Measurements from ENCODE around the gene DDX4.
"Not testable (repeated sequence)": the region's sequence is repeated elsewhere in the genome, so short reads cannot be mapped to it uniquely, and the experiment has no call there.

The DDX4 gene

DNA sequence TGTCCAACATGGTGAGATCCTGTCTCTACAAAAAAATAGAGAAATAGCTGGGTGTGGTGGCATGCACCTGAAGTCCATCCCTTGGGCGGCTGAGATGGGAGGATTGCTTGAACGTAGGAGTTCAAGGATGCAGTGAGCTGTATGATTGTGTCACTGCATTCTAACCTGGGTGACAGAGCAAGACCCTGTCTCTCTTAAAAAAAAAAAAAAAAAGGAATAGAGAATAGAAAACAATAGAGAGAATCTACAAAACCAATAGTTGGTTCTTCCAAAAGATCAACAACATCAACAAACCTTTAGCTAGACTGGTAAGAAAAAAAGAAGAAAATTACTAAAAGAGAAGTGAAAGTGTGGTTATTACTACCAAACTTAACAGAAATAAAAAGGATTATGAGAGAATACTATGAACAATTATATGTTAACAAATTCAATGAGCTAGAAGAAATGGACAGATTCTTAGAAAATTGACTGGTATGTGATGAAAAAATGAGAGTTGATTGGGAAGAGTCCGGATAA is 17.6 kb upstream of the DDX4 start:
- FAIRE-seq: no peak
- DNase-seq (ENCODE audit: low spot score): no peak

DNA sequence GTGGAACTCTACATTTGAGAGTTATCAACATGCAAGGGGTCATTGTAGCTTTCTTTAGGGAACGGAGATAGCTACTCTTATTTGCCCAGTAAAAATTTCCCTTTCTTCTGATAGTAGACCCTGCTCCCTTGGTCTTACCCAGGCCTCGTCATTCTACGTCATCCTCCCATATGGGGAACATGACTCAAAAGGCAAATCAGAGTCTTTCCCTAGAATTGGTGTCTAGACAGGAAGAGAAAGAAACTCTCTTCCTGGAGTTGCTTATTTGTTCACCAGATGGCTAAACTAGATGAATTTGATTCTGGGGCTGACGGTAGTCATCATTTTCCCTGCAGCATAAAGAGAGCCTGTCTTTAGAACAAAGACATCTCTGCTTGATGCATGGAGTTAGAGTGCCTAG is 13.6 kb upstream of the DDX4 start:
- DNase-seq (ENCODE audit: low spot score): no peak
- no peak for FAIRE-seq

DNA sequence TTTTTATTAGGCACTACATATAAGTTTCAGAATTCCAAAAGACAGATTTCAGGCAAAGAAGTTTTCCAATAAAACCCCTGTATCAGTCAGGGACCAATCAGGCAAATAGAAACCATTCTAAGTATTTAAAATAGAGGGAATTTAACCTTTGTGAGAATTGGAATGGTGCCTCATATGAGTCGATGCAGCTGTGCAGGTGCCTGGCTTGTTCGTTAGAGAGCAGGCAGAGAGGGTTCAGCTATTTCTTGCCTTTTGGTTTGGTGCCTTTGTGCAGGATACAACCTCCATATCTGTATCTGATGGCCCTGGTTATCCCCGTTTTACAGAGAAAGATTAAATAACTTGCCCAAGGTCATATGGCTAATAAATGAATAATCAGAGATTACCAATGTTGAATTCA is 6.0 kb upstream of the DDX4 start:
- no peak for FAIRE-seq

DNA sequence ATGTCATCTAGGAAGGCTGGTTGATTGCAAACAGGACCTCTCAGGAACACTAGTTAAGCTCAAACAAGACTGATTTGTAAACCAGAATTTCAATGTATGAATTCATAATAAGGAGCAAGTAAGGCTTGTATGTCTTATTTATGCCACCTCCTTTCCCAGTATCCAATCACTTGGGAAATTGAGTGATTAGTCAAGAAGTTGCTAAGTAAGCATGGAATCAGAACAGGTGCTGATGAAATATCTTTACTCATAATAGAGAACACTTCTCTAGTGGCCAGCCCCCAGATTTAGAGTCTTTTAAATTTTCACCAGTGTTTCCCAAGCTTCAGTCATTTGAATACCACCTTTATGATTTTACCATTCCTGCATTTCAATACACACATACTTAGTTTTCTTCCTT is 5.3 kb upstream of the DDX4 start:
- no peak for FAIRE-seq
- no peak for DNase-seq (ENCODE audit: low spot score)

More for the DNA sequence above, 6.0 kb upstream of the DDX4 start:
- DNase-seq (ENCODE audit: low spot score): no peak

DNA sequence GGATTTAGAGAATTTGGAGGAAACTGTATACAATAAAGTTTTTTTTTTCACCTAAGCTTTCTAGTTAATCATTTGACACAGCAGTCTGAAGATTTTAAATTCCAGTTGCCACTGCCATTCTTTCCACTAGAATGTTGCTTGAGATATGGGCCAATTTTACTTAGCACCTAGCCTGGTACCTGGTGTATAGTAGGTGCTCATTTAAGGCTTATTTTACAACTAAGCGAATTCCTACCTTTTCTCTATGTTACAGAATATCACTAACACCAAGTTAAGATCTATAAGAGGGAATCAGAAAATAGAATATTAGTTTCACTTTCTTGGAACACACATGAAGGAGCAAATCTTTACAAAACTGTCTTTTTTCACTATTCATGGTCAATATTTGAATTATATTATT is 3.2 kb upstream of the DDX4 start:
- no peak for DNase-seq (ENCODE audit: low spot score)

DNA sequence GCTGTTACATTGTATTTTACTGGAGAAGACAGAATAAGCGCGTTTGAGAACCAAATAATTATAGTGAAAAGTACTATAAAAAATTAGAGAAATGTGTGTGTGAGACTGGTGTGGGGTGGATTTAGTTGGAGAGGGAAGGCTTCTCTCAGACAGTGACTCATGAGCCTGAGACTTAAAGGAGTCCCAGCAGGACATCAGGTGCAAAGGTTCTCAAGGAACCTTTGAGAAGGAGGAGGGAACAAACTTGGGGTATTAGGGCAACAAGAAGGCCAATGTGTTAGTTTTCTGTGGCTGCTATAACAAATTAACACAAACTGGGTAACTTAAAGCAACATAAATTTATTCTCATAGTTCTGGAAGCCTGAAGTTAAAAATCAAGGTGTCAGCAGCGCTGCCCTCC is 4.9 kb downstream of the DDX4 start:
- no peak for DNase-seq (ENCODE audit: low spot score)
- FAIRE-seq: no peak

More for the DNA sequence above, 3.2 kb upstream of the DDX4 start:
- no peak for FAIRE-seq

DNA sequence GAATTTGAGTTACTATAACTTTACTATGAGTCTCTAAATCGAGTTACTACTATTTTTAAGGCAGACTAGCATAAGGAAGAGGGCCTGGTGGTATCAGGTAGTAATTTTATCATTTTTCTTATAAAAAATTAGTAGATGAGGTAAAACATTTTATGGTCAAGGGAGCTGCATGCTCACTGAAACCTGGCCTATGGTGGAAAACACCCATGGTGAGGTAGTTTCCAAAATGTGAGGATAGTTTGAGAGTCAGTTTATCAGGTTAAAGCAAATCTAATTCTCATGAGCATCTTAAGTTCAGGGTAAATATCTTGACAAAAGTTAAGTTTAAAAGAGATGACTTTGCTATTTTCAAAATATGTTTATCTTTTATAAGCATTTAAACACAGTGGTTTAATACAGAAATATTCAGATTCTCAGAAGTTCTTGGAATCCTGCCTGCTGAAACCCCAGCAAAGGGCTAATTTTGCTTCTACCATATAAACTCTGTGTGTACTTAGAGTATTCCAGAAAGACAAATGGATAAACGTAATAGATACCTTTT is 10.0 kb downstream of the DDX4 start:
- FAIRE-seq (no peak), DNase-seq (ENCODE audit: low spot score) (no peak)

DNA sequence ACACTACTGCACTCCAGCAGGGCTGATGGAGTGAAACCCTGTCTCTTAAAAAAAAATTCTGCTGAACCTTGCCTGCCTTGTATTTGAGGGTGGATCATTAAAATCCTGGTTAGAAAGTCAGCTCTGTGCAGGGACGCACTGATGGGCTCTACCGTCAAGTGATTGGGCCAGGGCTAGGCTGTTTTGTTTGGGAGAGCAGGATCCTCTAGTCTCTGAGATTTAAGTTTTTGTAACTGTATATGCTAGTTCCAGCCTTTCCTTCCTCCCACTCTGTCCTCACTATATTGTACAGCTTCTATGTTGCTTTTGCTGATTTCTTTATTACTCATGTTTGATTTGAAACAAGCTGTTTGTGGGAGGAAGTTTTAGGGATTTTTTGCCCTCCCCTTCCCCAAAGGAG is 11.5 kb downstream of the DDX4 start:
- no peak for FAIRE-seq

DNA sequence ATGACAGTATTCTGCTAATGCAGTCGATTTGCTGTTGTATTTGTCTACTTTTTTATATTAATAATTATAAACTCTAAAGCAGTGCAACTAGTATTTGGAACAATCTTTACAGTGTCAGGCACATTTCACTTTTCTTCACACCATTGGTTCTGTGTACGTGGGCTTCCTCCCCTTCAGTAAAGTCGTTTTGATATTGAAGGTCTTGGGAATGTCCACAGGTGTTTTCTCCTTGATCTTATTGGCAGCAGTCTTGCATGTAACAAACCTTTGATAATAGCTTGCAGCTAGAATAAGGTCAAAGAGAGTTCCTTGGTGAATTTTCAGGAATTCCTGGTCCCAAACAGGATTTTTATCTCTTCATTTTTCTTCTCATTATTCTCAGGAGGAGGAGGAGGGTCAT is 12.2 kb downstream of the DDX4 start:
- FAIRE-seq (no peak), DNase-seq (ENCODE audit: low spot score) (no peak)

More for the DNA sequence above, 11.5 kb downstream of the DDX4 start:
- no peak for DNase-seq (ENCODE audit: low spot score)

DNA sequence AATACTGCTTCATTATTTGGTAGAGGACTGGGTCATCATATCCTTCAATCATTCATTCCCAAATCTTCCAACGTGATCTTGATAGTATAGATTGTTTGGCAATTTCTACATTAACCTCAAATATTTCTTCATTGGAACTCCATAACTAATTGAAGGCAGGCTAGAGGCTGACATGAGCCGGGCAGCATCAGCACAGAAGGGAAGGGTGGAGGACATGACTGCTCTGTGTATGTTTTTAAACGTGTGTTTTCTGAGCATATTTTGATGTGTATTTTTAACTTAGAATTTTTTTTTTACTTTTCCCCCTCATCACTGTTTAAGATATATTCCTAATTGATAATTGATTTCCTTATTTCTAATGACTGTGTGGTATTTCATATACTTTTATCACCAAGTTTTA is 12.6 kb downstream of the DDX4 start:
- no peak for DNase-seq (ENCODE audit: low spot score)
- no peak for FAIRE-seq

DNA sequence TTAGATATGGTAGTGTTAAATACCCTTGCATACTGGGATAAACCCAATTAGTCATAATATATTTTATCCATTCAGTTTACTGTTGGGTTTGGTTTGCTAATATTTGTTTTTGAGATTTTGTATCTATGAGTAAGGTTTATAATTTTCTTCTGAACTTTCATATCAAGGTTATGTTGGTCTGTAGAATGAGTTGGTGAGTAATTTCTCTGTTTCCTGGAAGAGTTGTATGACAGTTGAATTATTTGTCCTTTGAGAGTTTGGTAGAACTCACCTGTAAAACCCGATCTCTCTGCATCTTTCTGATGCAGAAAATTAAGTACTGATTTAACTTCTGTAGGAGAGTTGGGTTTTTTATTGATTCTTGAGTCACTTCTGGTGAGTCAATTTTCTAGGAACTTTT is 20.4 kb downstream of the DDX4 start:
- DNase-seq (ENCODE audit: low spot score) (no peak), FAIRE-seq (no peak)

DNA sequence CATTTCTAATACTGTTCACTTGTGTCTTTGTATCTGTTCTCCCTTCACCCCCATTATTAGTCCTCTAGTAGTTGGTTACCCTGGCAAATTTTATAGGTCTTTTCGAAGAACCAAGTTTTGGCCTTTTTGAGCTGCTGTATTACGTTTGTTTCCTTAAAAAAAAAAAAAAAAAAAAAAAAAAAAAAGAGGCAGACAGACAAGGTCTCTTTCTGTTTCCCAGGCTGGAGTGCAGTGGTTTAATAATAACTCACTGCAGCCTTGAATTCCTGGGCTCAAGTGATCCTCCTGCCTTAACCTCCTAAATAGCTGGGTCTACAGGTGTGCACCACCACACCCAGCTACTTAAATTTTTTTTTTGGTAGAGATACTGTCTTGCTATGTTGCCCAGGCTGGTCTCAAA is 20.9 kb downstream of the DDX4 start:
- no peak for DNase-seq (ENCODE audit: low spot score)
- no peak for FAIRE-seq

DNA sequence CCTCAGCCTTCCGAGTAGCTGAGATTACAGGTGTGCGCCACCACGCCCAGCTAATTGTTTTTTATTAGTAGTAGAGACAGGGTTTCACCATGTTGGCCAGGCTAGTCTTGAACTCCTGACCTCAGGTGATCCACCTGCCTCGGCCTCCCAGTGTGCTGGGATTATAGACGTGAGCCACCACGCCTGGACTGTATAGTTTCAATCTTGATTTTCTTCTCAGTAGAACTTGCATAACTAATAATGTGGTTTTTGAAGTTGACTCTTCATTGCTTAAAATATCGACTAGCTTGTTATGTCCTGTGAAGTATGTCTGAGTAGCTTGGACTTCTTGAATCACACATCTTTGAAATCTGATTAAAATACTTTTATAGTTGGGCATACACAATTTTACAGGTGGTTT is 23.9 kb downstream of the DDX4 start:
- not testable (repeated sequence) for DNase-seq (ENCODE audit: low spot score); FAIRE-seq

DNA sequence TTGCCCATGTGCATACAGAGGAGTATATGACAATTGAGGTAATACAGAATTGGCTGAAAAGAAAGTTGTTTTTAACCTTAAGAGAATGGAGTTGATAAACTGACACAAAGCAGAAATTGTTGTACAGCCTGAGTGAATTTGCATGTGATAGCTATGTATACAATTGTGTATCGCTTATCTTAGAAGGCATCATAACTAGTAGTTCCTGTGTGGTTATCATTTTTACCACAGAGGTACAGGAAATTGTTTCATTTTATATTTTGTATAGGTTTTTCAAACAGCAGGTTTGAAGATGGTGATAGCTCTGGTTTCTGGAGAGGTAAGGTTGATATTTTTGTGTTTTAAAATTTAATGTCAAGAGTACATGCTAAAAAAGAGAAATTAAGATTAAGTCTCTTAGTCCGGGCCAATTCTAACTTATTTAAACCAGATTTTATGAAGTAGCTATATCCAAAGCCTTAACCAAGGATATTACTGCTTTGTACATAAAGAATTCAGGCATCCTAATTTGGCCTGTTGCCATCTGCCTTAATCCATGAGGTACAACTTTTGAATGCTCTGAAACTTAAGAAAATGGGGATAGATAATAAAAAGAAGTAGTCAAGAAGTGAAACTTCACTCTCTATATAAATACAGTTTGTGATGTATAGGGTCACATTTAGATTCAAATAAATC is 26.0 kb downstream of the DDX4 start:
- FAIRE-seq (no peak), DNase-seq (ENCODE audit: low spot score) (no peak)

DNA sequence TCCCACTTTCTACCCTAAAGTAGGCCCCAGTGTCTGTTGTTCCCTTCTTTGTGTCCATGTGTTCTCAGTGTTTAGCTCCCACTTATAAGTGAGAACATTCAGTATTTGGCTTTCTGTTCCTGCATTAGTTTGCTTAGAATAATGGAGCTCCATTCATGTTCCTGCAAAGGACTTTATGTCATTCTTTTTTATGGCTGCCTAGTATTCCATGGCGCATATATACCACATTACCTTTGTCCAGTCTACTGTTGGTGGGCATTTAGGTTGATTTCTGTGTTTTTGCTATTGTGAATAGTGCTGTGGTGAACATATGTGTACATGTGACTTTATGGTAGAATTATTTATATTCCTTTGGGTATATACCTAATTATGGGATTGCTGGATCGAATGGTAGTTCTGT is 30.4 kb downstream of the DDX4 start:
- no peak for FAIRE-seq
- no peak for DNase-seq (ENCODE audit: low spot score)

DNA sequence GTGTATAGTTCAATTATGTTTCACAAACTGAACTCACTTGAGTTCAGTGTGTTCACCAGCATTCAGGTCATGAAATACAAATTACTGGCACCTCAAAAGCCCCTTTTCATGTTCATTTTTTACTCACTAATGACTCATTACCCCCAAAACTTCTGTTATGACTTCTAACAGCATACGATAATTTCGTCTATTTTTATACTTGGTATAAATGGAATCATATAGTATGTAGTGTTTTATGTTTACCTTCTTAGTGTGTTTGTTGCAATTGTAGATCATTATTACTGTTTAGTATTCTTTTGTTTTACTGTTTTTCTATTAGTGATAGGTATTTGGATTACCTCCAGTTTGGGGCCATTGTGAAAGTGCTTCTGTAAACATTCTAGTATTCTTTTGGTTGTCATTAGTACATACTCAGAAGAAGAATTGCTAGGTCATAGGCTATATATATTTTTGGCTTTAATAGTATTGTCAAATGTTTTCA is 33.4 kb downstream of the DDX4 start:
- DNase-seq (ENCODE audit: low spot score) (no peak), FAIRE-seq (no peak)

DNA sequence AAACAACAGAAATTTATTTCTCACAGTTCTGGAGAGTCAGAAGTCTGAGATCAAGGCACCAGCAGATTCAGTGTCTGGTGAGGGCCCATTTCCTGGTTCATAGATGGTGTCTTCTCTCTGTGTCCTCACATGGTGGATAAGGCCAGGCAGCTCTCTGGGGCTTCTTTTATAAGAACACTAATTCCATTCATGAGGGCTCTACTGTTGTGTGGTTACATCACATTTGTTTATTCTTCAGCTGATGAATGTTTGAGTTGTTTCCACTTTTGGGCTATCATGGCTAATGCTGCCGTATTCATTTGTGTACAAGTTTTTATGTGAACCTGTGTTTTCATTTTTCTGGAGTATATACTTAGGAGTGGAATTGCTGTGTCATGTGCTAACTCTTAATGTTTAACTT is 35.2 kb downstream of the DDX4 start:
- no peak for FAIRE-seq
- DNase-seq (ENCODE audit: low spot score): no peak

DNA sequence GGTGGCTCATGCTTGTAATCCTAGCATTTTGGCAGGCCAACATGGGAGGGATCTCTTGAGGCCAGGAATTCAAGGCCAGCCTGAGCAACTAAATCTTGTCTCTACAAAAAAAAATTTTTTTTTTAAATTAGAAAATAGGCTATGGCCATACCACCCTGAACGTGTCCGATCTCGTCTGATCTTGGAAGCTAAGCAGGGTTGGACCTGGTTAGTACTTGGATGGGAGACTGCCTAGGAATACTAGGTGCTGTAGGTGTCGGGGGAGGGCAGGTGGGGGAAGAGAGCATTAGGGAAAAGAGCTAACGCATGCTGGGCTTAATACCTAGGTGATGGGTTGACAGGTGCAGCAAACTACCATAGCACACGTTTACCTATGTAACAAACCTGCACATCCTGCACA is 39.5 kb downstream of the DDX4 start:
- no peak for DNase-seq (ENCODE audit: low spot score)
- no peak for FAIRE-seq

DNA sequence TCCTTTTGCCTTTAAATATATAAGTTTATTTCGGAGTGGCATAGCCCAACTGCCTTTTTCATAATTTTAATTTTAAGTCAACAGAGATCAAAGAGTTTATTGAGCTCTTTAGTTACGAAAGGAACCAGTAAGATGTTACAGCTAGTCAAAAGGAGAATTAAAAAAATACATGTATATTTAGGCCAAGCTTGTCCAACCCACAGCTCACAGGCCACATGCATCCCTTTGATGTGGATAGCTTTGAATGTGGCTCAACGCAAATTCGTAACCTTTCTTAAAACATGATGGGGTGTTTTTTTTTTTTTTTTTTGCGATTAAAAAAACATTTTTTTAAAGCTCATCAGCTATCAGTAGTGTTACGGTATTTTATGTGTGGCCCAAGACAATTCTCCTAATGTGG is 63.1 kb downstream of the DDX4 start:
- FAIRE-seq (no peak), DNase-seq (ENCODE audit: low spot score) (no peak)

DNA sequence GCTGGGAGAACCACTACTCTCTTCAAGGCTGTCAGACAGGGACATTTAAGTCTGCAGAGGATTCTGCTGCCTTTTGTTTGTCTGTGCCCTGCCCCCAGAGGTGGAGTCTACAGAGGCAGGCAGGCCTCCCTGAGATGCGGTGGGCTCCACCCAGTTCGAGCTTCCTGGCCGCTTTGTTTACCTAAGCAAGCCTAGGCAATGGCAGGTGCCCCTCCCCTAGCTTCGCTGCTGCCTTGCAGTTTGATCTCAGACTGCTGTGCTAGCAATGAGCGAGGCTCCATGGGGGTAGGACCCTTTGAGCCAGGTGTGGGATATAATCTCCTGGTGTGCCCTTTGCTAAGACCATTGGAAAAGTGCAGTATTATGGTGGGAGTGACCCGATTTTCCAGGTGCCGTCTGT is 71.0 kb downstream of the DDX4 start:
- DNase-seq (ENCODE audit: low spot score); FAIRE-seq: not testable (repeated sequence)

DNA sequence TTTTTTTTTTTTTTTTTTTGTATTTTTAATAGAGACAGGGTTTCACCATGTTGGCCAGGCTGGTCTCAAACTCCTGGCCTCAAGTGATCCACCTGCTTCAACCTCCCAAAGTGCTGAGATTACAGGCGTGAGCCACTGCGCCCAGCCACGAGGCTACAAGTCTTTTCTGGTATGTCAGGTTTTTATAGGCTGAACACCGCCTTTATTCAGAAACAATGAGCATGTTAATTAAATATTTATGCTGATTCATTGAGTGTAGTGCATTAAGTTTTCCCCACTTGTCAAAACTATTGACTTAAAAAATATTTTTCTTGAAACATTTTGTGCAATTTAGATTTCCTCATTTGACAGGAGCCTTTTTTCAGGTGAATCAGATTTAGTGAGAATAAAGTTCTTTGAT is 78.1 kb downstream of the DDX4 start:
- FAIRE-seq; DNase-seq (ENCODE audit: low spot score): not testable (repeated sequence)

DNA sequence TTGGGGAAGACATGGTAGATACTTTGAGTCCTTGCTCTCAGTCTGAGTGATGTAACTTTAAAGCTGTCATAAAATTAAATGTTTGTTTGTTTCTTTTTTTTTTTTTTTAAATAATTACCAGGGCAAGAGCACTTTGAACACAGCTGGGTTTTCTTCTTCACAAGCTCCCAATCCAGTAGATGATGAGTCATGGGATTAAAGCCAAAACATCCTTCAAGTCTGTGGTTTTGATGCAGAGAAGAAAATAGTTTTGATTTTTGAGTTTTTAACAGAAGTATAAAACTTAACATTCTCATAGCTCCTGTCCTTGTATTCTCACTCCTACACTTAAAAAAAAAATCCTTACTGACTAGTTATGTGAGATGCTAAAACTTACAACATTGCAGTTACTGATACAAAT is 78.5 kb downstream of the DDX4 start:
- DNase-seq (ENCODE audit: low spot score) (no peak), FAIRE-seq (peak; percentile 46)

DNA sequence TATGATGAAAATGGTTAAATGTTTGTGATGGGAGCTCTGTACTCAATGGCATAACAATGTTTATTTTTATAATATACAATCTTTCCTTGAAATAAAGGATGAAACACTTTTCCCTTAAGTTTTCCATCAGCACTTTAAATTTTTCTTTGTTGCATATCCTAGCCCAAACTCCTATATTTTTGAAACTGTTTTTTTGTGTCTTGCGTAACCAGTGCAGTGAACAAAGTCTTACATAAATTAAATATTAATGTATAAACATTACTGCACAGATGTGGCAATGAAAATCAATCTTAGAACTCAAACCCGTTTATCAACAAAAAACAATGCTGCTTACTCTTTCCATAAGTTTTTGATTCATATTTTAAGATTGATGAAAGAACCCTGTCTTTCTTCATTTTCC is 79.2 kb downstream of the DDX4 start:
- FAIRE-seq (no peak), DNase-seq (ENCODE audit: low spot score) (no peak)
